Activated T-helper 1 cell treated with anti-CD3 and anti-CD28 coated beads, Interleukin-12 subunit alpha, Interleukin-12 subunit beta, Interleukin-2, Interleukin-4 antibody, amounts not matched to agents 30 ng/mL and 10 ng/mL and 1 ng/mL, durations not matched to agents 14 hours and 24 hours and 36 hours (primary cell): ENCODE results near the gene IGFN1. TPM values are rescaled to one million over a fixed set of nuclear protein-coding genes. Genes with fewer than 3 reads are reported as not detected.
"Not testable (repeated sequence)": the region's sequence is repeated elsewhere in the genome, so short reads cannot be mapped to it uniquely, and the experiment has no call there.

Experiments used
- DNase-seq: peaks from one replicate; pipeline ENCODE4 v3.0.0; 2021; ENCODE audit warnings: low spot score
- H3K27ac Mint-ChIP-seq: one replicate; pipeline ENCODE4 v1.8.0; 2021; ENCODE audit warnings: mild to moderate bottlenecking, mixed read lengths
- H3K27me3 Mint-ChIP-seq: one replicate; pipeline ENCODE4 v1.8.0; 2022; ENCODE audit warnings: mild to moderate bottlenecking, moderate library complexity, mixed read lengths; ENCODE audit not compliant: insufficient read depth
- H3K36me3 Mint-ChIP-seq: one replicate; pipeline ENCODE4 v1.8.0; 2021; ENCODE audit warnings: low read depth, mixed read lengths
- H3K4me1 Mint-ChIP-seq: one replicate; pipeline ENCODE4 v1.8.0; 2021; ENCODE audit warnings: low read depth, mixed read lengths
- H3K4me3 Mint-ChIP-seq: one replicate; pipeline ENCODE4 v1.8.0; 2021; ENCODE audit warnings: mild to moderate bottlenecking, moderate library complexity, mixed read lengths
- H3K9me3 Mint-ChIP-seq: one replicate; pipeline ENCODE4 v1.8.0; 2021; ENCODE audit warnings: mixed read lengths
- intact Hi-C: fragments of 100-400 bp; cut with micrococcal nuclease; formaldehyde crosslinking; loops from one replicate; pipeline ENCODE4 v1.15.1; 2024
- total RNA-seq: library from RNA; stranded (reverse); gene quantifications from 2 replicates; pipeline ENCODE4 v1.2.3, GENCODE V29; 2022

Gene IGFN1
- total RNA-seq, 1 donor from 2014 or later: not detected

- Mint-ChIP-seq H3K4me3 (no peak overlapping the region), H3K9me3 (peaks cover 8% of the 10 kb centered on the region), H3K4me1 (no peaks in the 10 kb centered on the region), H3K27ac (no peak overlapping the region), H3K36me3 (no peaks in the 10 kb centered on the region), H3K27me3 (peaks cover 15% of the 10 kb centered on the region)
- no peak for DNase-seq
- intact Hi-C loops: no loop called here
These were observed 38.5 kb downstream of the IGFN1 start for GRCh38 chr1:201229095-201229494.

GRCh38 chr1:201229771-201230635, 39.4 kb downstream of the IGFN1 start:
- H3K4me1 Mint-ChIP-seq: no peaks in the 10 kb centered on the region
- DNase-seq: no peak
- H3K27me3 Mint-ChIP-seq: peaks cover 15% of the 10 kb centered on the region
- H3K36me3 Mint-ChIP-seq: no peaks in the 10 kb centered on the region
- H3K4me3 Mint-ChIP-seq: no peak overlapping the region
- H3K27ac Mint-ChIP-seq: no peak overlapping the region
- H3K9me3 Mint-ChIP-seq: peaks cover 8% of the 10 kb centered on the region
- intact Hi-C loops: no loop called here

- Mint-ChIP-seq H3K4me3 (no peak overlapping the region), H3K27ac (no peak overlapping the region), H3K27me3 (peaks cover 15% of the 10 kb centered on the region), H3K4me1 (no peaks in the 10 kb centered on the region), H3K9me3 (peaks cover 8% of the 10 kb centered on the region), H3K36me3 (no peaks in the 10 kb centered on the region)
- DNase-seq: no peak
- intact Hi-C loops: no loop called here
These were observed 40.1 kb downstream of the IGFN1 start for GRCh38 chr1:201230676-201231075.

GRCh38 chr1:201239646-201240045, 49.0 kb downstream of the IGFN1 start:
- DNase-seq, H3K27ac Mint-ChIP-seq, H3K4me3 Mint-ChIP-seq, intact Hi-C loops, H3K36me3 Mint-ChIP-seq, H3K4me1 Mint-ChIP-seq, H3K9me3 Mint-ChIP-seq: not testable (repeated sequence)
- H3K27me3 Mint-ChIP-seq: peaks cover 22% of the 10 kb centered on the region

GRCh38 chr1:201240171-201240570, 49.5 kb downstream of the IGFN1 start:
- Mint-ChIP-seq H3K27me3 (peaks cover 26% of the 10 kb centered on the region), H3K4me1 (no peaks in the 10 kb centered on the region), H3K9me3 (no peaks in the 10 kb centered on the region), H3K36me3 (no peaks in the 10 kb centered on the region), H3K4me3 (no peak overlapping the region), H3K27ac (no peak overlapping the region)
- intact Hi-C loops: no loop called here
- no peak for DNase-seq

GRCh38 chr1:201241736-201242135, 51.1 kb downstream of the IGFN1 start:
- intact Hi-C loops: no loop called here
- no peak overlapping the region for H3K27ac Mint-ChIP-seq
- H3K27me3 Mint-ChIP-seq: peaks cover 26% of the 10 kb centered on the region
- H3K4me1 Mint-ChIP-seq: no peaks in the 10 kb centered on the region
- DNase-seq: no peak
- H3K4me3 Mint-ChIP-seq: no peak overlapping the region
- no peaks in the 10 kb centered on the region for H3K9me3 Mint-ChIP-seq
- H3K36me3 Mint-ChIP-seq: no peaks in the 10 kb centered on the region

- Mint-ChIP-seq H3K9me3 (no peaks in the 10 kb centered on the region), H3K4me3 (no peak overlapping the region), H3K27me3 (peaks cover 21% of the 10 kb centered on the region), H3K4me1 (no peaks in the 10 kb centered on the region), H3K36me3 (no peaks in the 10 kb centered on the region), H3K27ac (no peak overlapping the region)
- intact Hi-C loops: no loop called here
- DNase-seq: no peak
These were observed 54.5 kb downstream of the IGFN1 start for GRCh38 chr1:201245082-201245481.

- no peaks in the 10 kb centered on the region for H3K36me3 Mint-ChIP-seq
- peaks cover 10% of the 10 kb centered on the region for H3K27me3 Mint-ChIP-seq
- no peaks in the 10 kb centered on the region for H3K4me1 Mint-ChIP-seq
- H3K4me3 Mint-ChIP-seq: no peak overlapping the region
- no peak overlapping the region for H3K27ac Mint-ChIP-seq
- H3K9me3 Mint-ChIP-seq: no peaks in the 10 kb centered on the region
- intact Hi-C loops: no loop called here
- DNase-seq: no peak
These were observed 58.3 kb downstream of the IGFN1 start for GRCh38 chr1:201248721-201249559.

- H3K9me3 Mint-ChIP-seq: no peaks in the 10 kb centered on the region
- no peaks in the 10 kb centered on the region for H3K36me3 Mint-ChIP-seq
- H3K4me1 Mint-ChIP-seq: no peaks in the 10 kb centered on the region
- no peak overlapping the region for H3K27ac Mint-ChIP-seq
- H3K4me3 Mint-ChIP-seq: no peak overlapping the region
- no peak for DNase-seq
- intact Hi-C loops: no loop called here
- peaks cover 3% of the 10 kb centered on the region for H3K27me3 Mint-ChIP-seq
These were observed 59.8 kb downstream of the IGFN1 start for GRCh38 chr1:201250326-201251011.

GRCh38 chr1:201251411-201251810, 60.8 kb downstream of the IGFN1 start:
- no peak overlapping the region for H3K27ac Mint-ChIP-seq
- no peaks in the 10 kb centered on the region for H3K36me3 Mint-ChIP-seq
- no peaks in the 10 kb centered on the region for H3K9me3 Mint-ChIP-seq
- H3K27me3 Mint-ChIP-seq: peaks cover 1% of the 10 kb centered on the region
- DNase-seq: no peak
- H3K4me3 Mint-ChIP-seq: no peak overlapping the region
- intact Hi-C loops: no loop called here
- no peaks in the 10 kb centered on the region for H3K4me1 Mint-ChIP-seq

GRCh38 chr1:201251851-201252430, 61.3 kb downstream of the IGFN1 start:
- Mint-ChIP-seq H3K4me1 (no peaks in the 10 kb centered on the region), H3K9me3 (no peaks in the 10 kb centered on the region), H3K27ac (no peak overlapping the region), H3K27me3 (no peaks in the 10 kb centered on the region), H3K36me3 (no peaks in the 10 kb centered on the region), H3K4me3 (no peak overlapping the region)
- no peak for DNase-seq
- intact Hi-C loops: no loop called here

- Mint-ChIP-seq H3K27me3 (no peaks in the 10 kb centered on the region), H3K4me1 (no peaks in the 10 kb centered on the region), H3K36me3 (no peaks in the 10 kb centered on the region), H3K9me3 (no peaks in the 10 kb centered on the region), H3K27ac (no peak overlapping the region), H3K4me3 (no peak overlapping the region)
- DNase-seq: no peak
- intact Hi-C loops: no loop called here
These were observed 62.3 kb downstream of the IGFN1 start for GRCh38 chr1:201252944-201253371.
